Gastrocnemius medialis (tissue), 4 donors: ENCODE measurements around the gene C1QTNF8. TPM values are rescaled to one million over a fixed set of nuclear protein-coding genes. Genes with fewer than 3 reads are reported as not detected.

Source experiments
- ATAC-seq, 2 donors: fragments of 150-250 bp; one replicate each; pipeline ENCODE4 v1.9.1; 2016
- DNase-seq, 2 donors: peaks; one replicate each; pipeline ENCODE4 v3.0.0-alpha.2; 2019
- H3K27ac ChIP-seq, 4 donors: fragments of 200-600 bp; sonication (generic); 1 replicate in 1 of 4; 2 replicates in 3 of 4; pipeline ENCODE4 v1.5.1; 2016 to 2018; ENCODE audit warnings: mild to moderate bottlenecking in 2 of 4, moderate library complexity in 1 of 4
- H3K27me3 ChIP-seq, 3 donors: fragments of 200-600 bp; sonication (generic) in 2 of 3; 1 replicate in 1 of 3; 2 replicates in 2 of 3; pipeline versions ENCODE4 v1.5.1 to v1.6.0; 2016 to 2019; ENCODE audit warnings: mild to moderate bottlenecking in 1 of 3, moderate library complexity in 1 of 3
- H3K36me3 ChIP-seq, 2 donors: fragments of 200-600 bp; sonication (generic) in 1 of 2; one replicate each; pipeline ENCODE4 v1.5.1; 2017 to 2018
- H3K4me1 ChIP-seq, 2 donors: fragments of 200-600 bp; sonication (generic) in 1 of 2; one replicate each; pipeline ENCODE4 v1.5.1; 2016 to 2017; ENCODE audit warnings: mild to moderate bottlenecking in 2 of 2
- H3K4me3 ChIP-seq, 4 donors: fragments of 200-600 bp; sonication (generic) in 3 of 4; 1 replicate in 1 of 4; 2 replicates in 3 of 4; pipeline ENCODE4 v1.5.1; 2016 to 2019; ENCODE audit warnings: mild to moderate bottlenecking in 2 of 4
- H3K9me3 ChIP-seq, 3 donors: fragments of 200-600 bp; sonication (generic) in 2 of 3; 1 replicate in 1 of 3; 2 replicates in 2 of 3; pipeline ENCODE4 v1.5.1; 2016 to 2019
- CTCF ChIP-seq, 5 experiments: fragments of 450-650 bp in 3 of 5; fragments of 200-600 bp in 2 of 5; sonication (generic) in 2 of 5; IDR thresholded peaks in 4 of 5; conservative IDR thresholded peaks in 1 of 5; 1 replicate in 4 of 5; 2 replicates in 1 of 5; pipeline ENCODE4 v1.5.1; 2016 to 2019; ENCODE audit warnings: antibody characterized with exemption in 5 of 5, mild to moderate bottlenecking in 3 of 5, moderate library complexity in 3 of 5
- POLR2A ChIP-seq, 2 donors: fragments of 450-650 bp; IDR thresholded peaks; one replicate each; pipeline ENCODE4 v1.6.1; 2017; ENCODE audit warnings: antibody characterized with exemption in 2 of 2, mild to moderate bottlenecking in 2 of 2, moderate library complexity in 2 of 2
- in situ Hi-C, 4 donors: fragments of 200-750 bp; cut with MboI; loops; one replicate each; pipeline versions ENCODE4 v1.15.0 to v1.8.0; 2017; ENCODE audit warnings: low sequenced_read_pairs in 4 of 4
- intact Hi-C: fragments of 100-400 bp; cut with DNase I; formaldehyde crosslinking; loops from one replicate; pipeline ENCODE4 v1.15.1; 2023; ENCODE audit warnings: low total_unique reads
- total RNA-seq, 4 donors: library from RNA; depleted of rRNA; stranded (reverse); fragments of >200 nt; gene quantifications; one replicate each; pipeline versions ENCODE4 v1.1.0 to v1.2.3, GENCODE V29; 2016

The C1QTNF8 gene
- total RNA-seq, 4 donors from 2014 or later = not detected

DNA sequence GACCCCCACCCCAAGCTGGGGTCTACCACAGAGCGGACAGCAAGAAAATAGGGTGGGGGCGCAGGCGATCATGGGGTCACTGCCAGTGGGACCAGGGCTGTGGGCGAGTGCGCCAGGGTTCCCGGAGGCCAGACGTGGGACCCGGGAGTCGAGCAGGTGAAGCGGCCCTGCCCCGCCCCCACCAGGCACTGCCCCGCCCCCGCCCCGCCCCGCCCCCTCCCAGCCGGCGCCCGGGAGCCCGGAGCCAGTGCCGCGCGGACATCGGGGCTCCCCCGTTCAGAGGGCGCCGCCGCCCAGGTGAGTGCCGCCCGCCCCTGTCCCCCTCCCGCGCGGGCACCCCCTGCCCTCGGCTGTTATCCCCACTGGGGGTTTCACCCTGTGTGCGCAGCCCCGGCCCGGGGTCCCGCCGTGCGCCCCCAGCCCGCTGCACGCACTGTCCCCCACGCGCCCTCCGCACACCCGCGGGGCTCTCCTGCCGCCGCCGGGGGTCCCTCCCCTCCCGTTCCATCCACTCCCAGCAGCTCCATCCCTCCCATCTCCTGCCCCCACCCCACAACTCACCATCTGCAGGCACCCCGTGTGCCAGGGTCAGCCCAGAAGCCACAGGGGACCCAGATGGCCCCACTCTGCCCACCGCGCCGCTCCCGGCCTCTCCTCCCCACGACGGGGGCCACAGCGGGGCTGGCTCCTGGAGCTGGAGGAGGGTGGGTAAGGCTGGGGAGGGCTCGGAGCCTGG, 23.4 kb downstream of the C1QTNF8 start, which contains the start of gene SSTR5:
TSS of gene SSTR5 (plus strand) at position 222 of the 736 bp plus-strand sequence. CDS start 6,122 bp downstream, outside the sequence.
- DNase-seq = no peak
- TF ChIP-seq POLR2A (IDR thresholded peaks at IDR 0.05) (no peak), CTCF (IDR thresholded peaks at IDR 0.05 in 4 of 5, conservative IDR thresholded peaks at IDR 0.05 in 1 of 5) (no peak)
- Histone ChIP-seq H3K4me3 (no peak within 1 kb of the TSS), H3K36me3 (no peaks in the 10 kb centered on the region), H3K27me3 (peaks cover 68 to 82% (median 82%) of the 10 kb centered on the region in 3 donors), H3K9me3 (no peaks in the 10 kb centered on the region), H3K27ac (no peak within 1 kb of the TSS), H3K4me1 (no peaks in the 10 kb centered on the region)
- intact Hi-C loops = no loop called here
- in situ Hi-C loops = loop anchor here in 1 of 4 donors (25.0 kb wide), 1 partner anchor 260 kb away; the partner anchor contains the start of gene GNG13
- no peak for ATAC-seq

DNA sequence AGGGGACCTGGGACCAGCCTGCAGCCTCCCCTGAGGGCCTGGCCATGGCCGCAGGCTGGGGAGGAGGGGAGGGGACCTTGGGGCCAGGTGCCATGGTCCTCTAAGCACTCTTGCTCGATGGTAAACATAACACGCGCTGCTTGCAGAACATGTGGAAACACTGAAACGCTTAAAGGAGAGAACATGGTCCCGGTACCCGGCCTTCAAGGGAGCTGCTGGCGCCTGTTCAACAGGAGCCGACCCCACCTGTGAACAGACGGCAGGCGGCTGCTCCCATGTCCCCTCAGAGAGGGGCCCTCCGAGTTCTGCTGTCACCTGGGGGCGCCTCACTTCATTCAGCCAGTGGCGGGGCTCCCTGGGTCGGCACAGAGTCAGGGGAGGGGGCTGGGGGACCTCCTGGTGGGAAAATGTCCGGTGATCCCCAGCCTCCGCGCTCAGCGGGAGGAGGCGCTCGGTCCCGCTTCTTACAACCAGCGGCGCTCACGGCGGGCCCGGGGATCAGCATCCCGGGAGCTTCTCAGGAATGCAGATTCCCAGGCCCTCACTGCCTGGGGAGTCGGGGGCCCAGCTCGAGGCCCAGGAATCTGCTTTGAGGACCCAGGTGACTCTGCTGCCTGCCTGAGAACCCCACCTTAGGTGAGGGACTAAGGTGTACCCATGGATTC, 24.4 kb downstream of the C1QTNF8 start:
- intact Hi-C loops = no loop called here

DNA sequence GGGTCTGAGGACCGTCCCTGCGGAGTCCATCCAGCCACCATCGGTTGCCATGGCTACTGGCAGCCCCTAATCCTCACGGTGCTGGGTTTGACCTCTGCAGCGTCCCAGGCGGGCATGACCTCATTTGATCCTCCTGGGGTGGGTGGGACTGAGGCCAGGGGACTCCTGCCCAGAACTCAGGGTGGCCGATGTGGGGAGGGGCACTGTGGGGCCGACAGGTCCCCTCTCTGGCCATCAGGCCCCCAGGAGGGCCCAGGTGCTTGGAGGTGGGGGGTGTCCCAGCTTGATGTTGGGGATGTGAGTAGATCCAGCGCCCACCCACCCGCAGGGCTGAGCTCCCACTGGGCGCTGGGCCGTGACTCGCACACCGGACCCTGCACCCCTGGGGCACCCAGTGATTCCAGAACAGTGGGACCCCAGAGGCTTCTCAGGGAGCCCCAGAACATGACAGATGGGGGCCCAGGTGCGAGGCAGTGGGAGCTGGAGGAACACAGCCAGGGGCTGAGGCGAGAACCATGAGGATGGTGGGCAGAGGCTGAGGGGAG, 25.1 kb downstream of the C1QTNF8 start:
- Histone ChIP-seq H3K27ac (no peak overlapping the region), H3K27me3 (peaks cover 67 to 87% (median 79%) of the 10 kb centered on the region in 3 donors), H3K4me1 (no peaks in the 10 kb centered on the region), H3K9me3 (no peaks in the 10 kb centered on the region), H3K36me3 (no peaks in the 10 kb centered on the region), H3K4me3 (no peak overlapping the region)
- intact Hi-C loops (no loop called here), in situ Hi-C loops (loop anchor here in 1 of 4 donors (25.0 kb wide), 1 partner anchor 259 kb away; the partner anchor contains the start of gene GNG13)
- ATAC-seq (no peak), DNase-seq (no peak)
- TF ChIP-seq CTCF (IDR thresholded peaks at IDR 0.05 in 4 of 5, conservative IDR thresholded peaks at IDR 0.05 in 1 of 5) (no peak), POLR2A (IDR thresholded peaks at IDR 0.05) (no peak)

More for the DNA sequence above, 24.4 kb downstream of the C1QTNF8 start:
- DNase-seq = no peak
- no peak for ATAC-seq
- in situ Hi-C loops = loop anchor here in 1 of 4 donors (25.0 kb wide), 1 partner anchor 259 kb away; the partner anchor contains the start of gene GNG13
- H3K27ac ChIP-seq = no peak overlapping the region
- no peaks in the 10 kb centered on the region for H3K4me1 ChIP-seq
- no peak overlapping the region for H3K4me3 ChIP-seq
- H3K36me3 ChIP-seq = no peaks in the 10 kb centered on the region
- no peaks in the 10 kb centered on the region for H3K9me3 ChIP-seq
- TF ChIP-seq POLR2A (IDR thresholded peaks at IDR 0.05) (no peak), CTCF (IDR thresholded peaks at IDR 0.05 in 4 of 5, conservative IDR thresholded peaks at IDR 0.05 in 1 of 5) (no peak)
- peaks cover 60 to 82% (median 82%) of the 10 kb centered on the region in 3 donors for H3K27me3 ChIP-seq

- TF ChIP-seq CTCF (IDR thresholded peaks at IDR 0.05 in 4 of 5, conservative IDR thresholded peaks at IDR 0.05 in 1 of 5) (no peak), POLR2A (IDR thresholded peaks at IDR 0.05) (no peak)
- intact Hi-C loops = no loop called here
- Histone ChIP-seq H3K36me3 (no peaks in the 10 kb centered on the region), H3K9me3 (no peaks in the 10 kb centered on the region), H3K27ac (no peak overlapping the region), H3K27me3 (peaks cover 73 to 93% (median 84%) of the 10 kb centered on the region in 3 donors), H3K4me1 (no peaks in the 10 kb centered on the region), H3K4me3 (no peak overlapping the region)
- ATAC-seq (no peak), DNase-seq (no peak)
- in situ Hi-C loops = loop anchor here in 1 of 4 donors (25.0 kb wide), 1 partner anchor 258 kb away; the partner anchor contains the start of gene GNG13
Observed at GRCh38 chr16:1070084-1070863, 25.8 kb downstream of the C1QTNF8 start.
